HepG2 (cell line): ENCODE measurements around the gene VGLL4. TPM values are rescaled to one million over a fixed set of nuclear protein-coding genes. Genes with fewer than 3 reads are reported as not detected.

Experiments used
- ATAC-seq: fragments of 200-7000 bp; cut with Tn5 transposase; 3 replicates; pipeline ENCODE4 v1.9.1; 2020; ENCODE audit warnings: mild to moderate bottlenecking, moderate library complexity
- BruUV-seq: library from RNA; stranded (reverse); fragments of 400-500 nt; replicated peaks from 2 replicates; lab custom pipeline; 2021; lab: Mats Ljungman, UMichigan
- CTCF ChIA-PET: fragments of 300-600 bp; formaldehyde crosslinking; extraction: SDS; loops from one replicate; lab custom pipeline; 2021; ENCODE audit warnings: low total read pairs, inconsistent platforms, low intra/inter-chr PET ratio; lab: Yijun Ruan, JAX
- POLR2A ChIA-PET: fragments of 350-600 bp; sonication (Branson Sonifier 250); formaldehyde crosslinking; loops from one replicate; lab custom pipeline; 2020; ENCODE audit warnings: antibody characterized with exemption, inconsistent platforms; lab: Yijun Ruan, JAX
- DNase-seq: peaks from one replicate; pipeline ENCODE4 v3.0.0-alpha.2; 2015; ENCODE audit warnings: low spot score
- FAIRE-seq: peaks from 3 replicates; lab custom pipeline; 2011; peaks lifted over from hg19 to GRCh38; lab: Jason Lieb, UNC
- H2AFZ ChIP-seq: one replicate; pipeline ENCODE4 v1.6.1; 2011; ENCODE audit warnings: low read length, inconsistent platforms
- H3K27ac ChIP-seq: fragments of 300-600 bp; 3 replicates; pipeline ENCODE4 v1.8.0; 2011; ENCODE audit warnings: mixed run types, mild to moderate bottlenecking, mixed read lengths, low read length, inconsistent platforms; ENCODE audit not compliant: insufficient read depth; ENCODE audit errors: extremely low read length
- H3K27me3 ChIP-seq, 2 experiments: fragments of 200-600 bp in 1 of 2; 2 replicates in 1 of 2; 3 replicates in 1 of 2; pipeline versions ENCODE4 v1.6.0 to v1.8.0; 2011; ENCODE audit warnings: low read length in 2 of 2, mild to moderate bottlenecking in 2 of 2, moderate library complexity in 2 of 2, inconsistent platforms in 1 of 2; ENCODE audit not compliant: insufficient read depth in 2 of 2, control insufficient read depth in 1 of 2
- H3K36me3 ChIP-seq, 2 experiments: fragments of 200-600 bp in 1 of 2; replicated peaks in 1 of 2; 2 replicates in 1 of 2; 3 replicates in 1 of 2; pipeline versions ENCODE4 v1.5.1 to v1.8.0; 2011; ENCODE audit warnings: low read length in 2 of 2, inconsistent platforms in 1 of 2; ENCODE audit not compliant: insufficient read depth in 2 of 2, control insufficient read depth in 1 of 2
- H3K4me1 ChIP-seq: 2 replicates; pipeline ENCODE4 v1.5.1; 2012; ENCODE audit warnings: low read length, inconsistent platforms; ENCODE audit not compliant: insufficient read depth
- H3K4me2 ChIP-seq: 2 replicates; pipeline ENCODE4 v1.6.0; 2011; ENCODE audit warnings: low read depth, low read length, inconsistent platforms
- H3K4me3 ChIP-seq, 3 experiments: fragments of 200-600 bp in 1 of 3; sonication (generic), shearing (Covaris generic) in 1 of 3; replicated peaks in 1 of 3; 2 replicates each; pipeline ENCODE4 v1.5.1; 2011 to 2016; ENCODE audit warnings: low read length in 3 of 3, inconsistent platforms in 2 of 3, low read depth in 2 of 3, mild to moderate bottlenecking in 2 of 3, control low read depth in 1 of 3, mixed read lengths in 1 of 3; ENCODE audit not compliant: insufficient read depth in 1 of 3
- H3K79me2 ChIP-seq: one replicate; pipeline ENCODE4 v1.6.1; 2011; ENCODE audit warnings: low read length, inconsistent platforms; ENCODE audit not compliant: insufficient read depth
- H3K9ac ChIP-seq: 2 replicates; pipeline ENCODE4 v1.6.0; 2011; ENCODE audit warnings: mild to moderate bottlenecking, low read depth, low read length, inconsistent platforms; ENCODE audit not compliant: insufficient read depth
- H3K9me3 ChIP-seq: 2 replicates; pipeline ENCODE4 v1.5.1; 2012; ENCODE audit warnings: mild to moderate bottlenecking, low read length
- H4K20me1 ChIP-seq: 2 replicates; pipeline ENCODE4 v1.6.0; 2011; ENCODE audit warnings: inconsistent platforms, mild to moderate bottlenecking, low read length, moderate library complexity; ENCODE audit not compliant: insufficient read depth
- AGO2 ChIP-seq: fragments of 200-400 bp; formaldehyde crosslinking; optimal IDR thresholded peaks from 2 replicates; pipeline ENCODE3; 2017; ENCODE audit warnings: mild to moderate bottlenecking, low read depth, low read length, moderate library complexity
- ZNF629 ChIP-seq: sonication (generic); formaldehyde crosslinking; conservative IDR thresholded peaks from 2 replicates; pipeline ENCODE4 v1.5.0; 2020; ENCODE audit warnings: missing genetic modification reagents
- ZNF687 ChIP-seq: sonication (generic); formaldehyde crosslinking; IDR thresholded peaks from 2 replicates; pipeline ENCODE4 v1.5.1; 2020; ENCODE audit warnings: mild to moderate bottlenecking, missing genetic modification reagents, moderate library complexity
- ZNF841 ChIP-seq: sonication (generic); formaldehyde crosslinking; IDR thresholded peaks from 2 replicates; pipeline ENCODE4 v1.8.1; 2023; ENCODE audit warnings: missing genetic modification reagents, borderline replicate concordance
- WGBS: methylation state at CpG from one replicate; pipeline ENCODE4 v1.1.6; 2017; ENCODE audit warnings: low lambda C conversion rate; 5-methylcytosine and 5-hydroxymethylcytosine counted together
- in situ Hi-C: cut with HindIII; loops from 2 replicates; pipeline ENCODE4 v1.10.0; 2017; ENCODE audit warnings: low pct_unique_long_range_greater_than_20kb; ENCODE audit not compliant: extremely low pct_ligation_motif_present
- intact Hi-C: fragments of 100-400 bp; cut with micrococcal nuclease; formaldehyde crosslinking; loops from one replicate; pipeline ENCODE4 v1.10.0; 2022; ENCODE audit not compliant: unreplicated experiment
- polyA plus RNA-seq, 8 experiments: library from polyadenylated mRNA; depleted of rRNA in 3 of 8; stranded (reverse) in 7 of 8; unstranded in 1 of 8; fragments of >200 nt; fragmentation: Illumina TruSeq in 4 of 8; extraction: Trizol in 4 of 8; gene quantifications; 2 replicates each; pipeline versions ENCODE4 v1.2.1 to v1.2.3, GENCODE V29; 2011 to 2016; ENCODE audit warnings: low read depth in 4 of 8, missing spikeins in 1 of 8, mixed read lengths in 1 of 8; ENCODE audit not compliant: insufficient read depth in 1 of 8
- total RNA-seq, 5 experiments: library from RNA; depleted of rRNA; stranded (reverse); fragments of >200 nt; fragmentation: Illumina TruSeq; extraction: Trizol; gene quantifications; 2 replicates each; pipeline ENCODE4 v1.2.3, GENCODE V29; 2016; ENCODE audit warnings: low read depth in 1 of 5

VGLL4 gene
- total and polyA plus RNA-seq, 2 of the 13 experiments (the other 11 are each of a cell fraction or from before 2014, with no cell fraction given): 23.2 to 39.0 TPM

GRCh38 chr3:11554236-11554610, 89.5 kb downstream of the VGLL4 start:
- ChIA-PET CTCF (no interaction called here), POLR2A (no interaction called here)
- H3K4me1 ChIP-seq: peaks cover 2% of the 10 kb centered on the region
- WGBS: no CpG with 5 or more reads among the region's 3 CpGs
- intact Hi-C loops: no loop called here
- H3K27ac ChIP-seq: no peak overlapping the region
- in situ Hi-C loops: no loop called here
- H3K27me3 ChIP-seq: no peaks in the 10 kb centered on the region
- TF ChIP-seq ZNF687 (0 out of 2 replicates have a peak, but pooled peaks have one; percentile 4), ZNF841 (CRISPR knock-in tag) (no peak), ZNF629 (no peak), AGO2 (peak; percentile 51)
- no peak overlapping the region for H3K9ac ChIP-seq
- FAIRE-seq (no peak), ATAC-seq (peak; percentile 5; the same call in 2 of the 3 replicates), DNase-seq (no peak)
- peaks cover 22 to 53% of the 10 kb centered on the region in 2 experiments for H3K36me3 ChIP-seq
- BruUV-seq: no TSS peak
- H4K20me1 ChIP-seq: 0 out of 2 replicates have a peak, but pooled peaks cover 5% of the 10 kb centered on the region
- no peaks in the 10 kb centered on the region for H3K9me3 ChIP-seq
- no peak overlapping the region for H3K4me3 ChIP-seq
- no peak overlapping the region for H2AFZ ChIP-seq
- no peaks in the 10 kb centered on the region for H3K79me2 ChIP-seq
- H3K4me2 ChIP-seq: no peak overlapping the region
